ENCODE results near the gene COMMD10.

GRCh38 chr5:116076496-116076895 lies 8.3 kb upstream of the COMMD10 start:
- TF ChIP-seq POLR2AphosphoS5 (IDR thresholded peaks at IDR 0.05) (no peak), EP300 (IDR thresholded peaks at IDR 0.05) (no peak)
